Neural crest cell (in vitro differentiated cells): ENCODE data around the gene POLR2I. TPM values are rescaled to one million over a fixed set of nuclear protein-coding genes. Genes with fewer than 3 reads are reported as not detected.

Experiments used
- DNase-seq: peaks from one replicate; pipeline ENCODE4 v3.0.0; 2021; ENCODE audit warnings: low read depth, mixed read lengths, low spot score
- H3K27ac Mint-ChIP-seq: one replicate; pipeline ENCODE4 v1.8.0; 2021; ENCODE audit warnings: mild to moderate bottlenecking, mixed read lengths; ENCODE audit not compliant: unreplicated experiment
- H3K27me3 Mint-ChIP-seq: 2 replicates; pipeline ENCODE4 v1.8.0; 2021; ENCODE audit warnings: low read depth, mild to moderate bottlenecking, mixed read lengths
- H3K36me3 Mint-ChIP-seq: 2 replicates; pipeline ENCODE4 v1.8.0; 2021; ENCODE audit warnings: low read depth, mild to moderate bottlenecking, mixed read lengths
- H3K4me1 Mint-ChIP-seq: 2 replicates; pipeline ENCODE4 v1.8.0; 2021; ENCODE audit warnings: mixed read lengths
- H3K4me3 Mint-ChIP-seq: one replicate; pipeline ENCODE4 v1.8.0; 2021; ENCODE audit warnings: mild to moderate bottlenecking, mixed read lengths
- H3K9me3 Mint-ChIP-seq: 2 replicates; pipeline ENCODE4 v1.8.0; 2021; ENCODE audit warnings: mixed read lengths
- total RNA-seq: library from RNA; stranded (reverse); gene quantifications from 2 replicates; pipeline ENCODE4 v1.2.1, GENCODE V29; 2021
- TF ChIP-seq, protein P1 (sequence below): fragments of 200-600 bp; sonication (generic); conservative IDR thresholded peaks from 2 replicates; pipeline ENCODE4 v1.5.0; 2021; ENCODE audit warnings: antibody characterized with exemption, mild to moderate bottlenecking

The POLR2I gene
- total RNA-seq, 1 donor from 2014 or later, result 111 TPM

GRCh38 chr19:36121486-36122124, 6.9 kb upstream of the POLR2I start:
- H3K9me3 Mint-ChIP-seq, result no peaks in the 10 kb centered on the region
- TF ChIP-seq, protein P1, sequence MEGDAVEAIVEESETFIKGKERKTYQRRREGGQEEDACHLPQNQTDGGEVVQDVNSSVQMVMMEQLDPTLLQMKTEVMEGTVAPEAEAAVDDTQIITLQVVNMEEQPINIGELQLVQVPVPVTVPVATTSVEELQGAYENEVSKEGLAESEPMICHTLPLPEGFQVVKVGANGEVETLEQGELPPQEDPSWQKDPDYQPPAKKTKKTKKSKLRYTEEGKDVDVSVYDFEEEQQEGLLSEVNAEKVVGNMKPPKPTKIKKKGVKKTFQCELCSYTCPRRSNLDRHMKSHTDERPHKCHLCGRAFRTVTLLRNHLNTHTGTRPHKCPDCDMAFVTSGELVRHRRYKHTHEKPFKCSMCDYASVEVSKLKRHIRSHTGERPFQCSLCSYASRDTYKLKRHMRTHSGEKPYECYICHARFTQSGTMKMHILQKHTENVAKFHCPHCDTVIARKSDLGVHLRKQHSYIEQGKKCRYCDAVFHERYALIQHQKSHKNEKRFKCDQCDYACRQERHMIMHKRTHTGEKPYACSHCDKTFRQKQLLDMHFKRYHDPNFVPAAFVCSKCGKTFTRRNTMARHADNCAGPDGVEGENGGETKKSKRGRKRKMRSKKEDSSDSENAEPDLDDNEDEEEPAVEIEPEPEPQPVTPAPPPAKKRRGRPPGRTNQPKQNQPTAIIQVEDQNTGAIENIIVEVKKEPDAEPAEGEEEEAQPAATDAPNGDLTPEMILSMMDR, result no peak
- H3K4me1 Mint-ChIP-seq, result peaks cover 16% of the 10 kb centered on the region
- H3K27me3 Mint-ChIP-seq, result no peaks in the 10 kb centered on the region
- no peak for DNase-seq
- H3K27ac Mint-ChIP-seq, result no peak overlapping the region
- H3K4me3 Mint-ChIP-seq, result no peak overlapping the region
- peaks cover 6% of the 10 kb centered on the region for H3K36me3 Mint-ChIP-seq

DNA sequence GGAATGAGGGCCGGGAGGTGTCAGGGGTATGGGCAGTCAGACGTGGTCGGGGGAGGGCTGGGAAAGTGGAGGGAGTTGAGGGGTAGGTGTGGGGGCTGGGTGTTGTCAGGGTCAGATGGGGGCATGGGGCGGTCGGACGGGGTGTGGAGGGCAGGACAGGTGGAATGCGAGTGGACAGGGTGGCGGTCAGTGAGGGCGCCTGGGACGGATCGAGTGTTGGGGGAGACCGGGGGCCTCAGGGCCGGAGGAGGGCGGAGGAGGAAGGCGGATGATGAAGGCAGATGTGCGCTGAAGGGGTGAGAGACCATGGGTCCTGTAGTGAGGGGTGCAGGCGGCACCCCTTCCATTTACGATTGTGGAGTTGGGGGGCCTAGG, 6.3 kb upstream of the POLR2I start:
- H3K27ac Mint-ChIP-seq, result no peak overlapping the region
- no peaks in the 10 kb centered on the region for H3K27me3 Mint-ChIP-seq
- H3K36me3 Mint-ChIP-seq, result peaks cover 9% of the 10 kb centered on the region
- TF ChIP-seq, protein P1, result no peak
- H3K9me3 Mint-ChIP-seq, result no peaks in the 10 kb centered on the region
- no peak for DNase-seq
- H3K4me3 Mint-ChIP-seq, result no peak overlapping the region
- peaks cover 20% of the 10 kb centered on the region for H3K4me1 Mint-ChIP-seq

GRCh38 chr19:36120092-36120983, 5.7 kb upstream of the POLR2I start:
- TF ChIP-seq, protein P1, result no peak
- Mint-ChIP-seq H3K4me1 (peaks cover 22% of the 10 kb centered on the region), H3K27me3 (no peaks in the 10 kb centered on the region), H3K4me3 (peak overlapping the region; percentile 73), H3K27ac (peak overlapping the region; percentile 14), H3K9me3 (no peaks in the 10 kb centered on the region), H3K36me3 (peaks cover 6% of the 10 kb centered on the region)
- no peak for DNase-seq

- no peak for DNase-seq
- Mint-ChIP-seq H3K27me3 (peaks cover 5% of the 10 kb centered on the region), H3K4me1 (peaks cover 44% of the 10 kb centered on the region), H3K36me3 (peaks cover 13% of the 10 kb centered on the region), H3K9me3 (no peaks in the 10 kb centered on the region), H3K27ac (no peak overlapping the region), H3K4me3 (peak overlapping the region; percentile 93)
- TF ChIP-seq, protein P1, result no peak
Measured at GRCh38 chr19:36116344-36116637, 1.6 kb upstream of the POLR2I start.

GRCh38 chr19:36115453-36116343, 1.0 kb upstream of the POLR2I start, which contains the start of gene TBCB:
TSS of gene TBCB (plus strand) at chr19:36115468. CDS start at chr19:36115561, 93 bp downstream.
- peaks cover 5% of the 10 kb centered on the region for H3K27me3 Mint-ChIP-seq
- DNase-seq, result no peak
- peaks cover 13% of the 10 kb centered on the region for H3K36me3 Mint-ChIP-seq
- H3K4me3 Mint-ChIP-seq, result peak within 1 kb of the TSS; percentile 93
- TF ChIP-seq, protein P1, result no peak
- H3K27ac Mint-ChIP-seq, result peak within 1 kb of the TSS; percentile 95
- no peaks in the 10 kb centered on the region for H3K9me3 Mint-ChIP-seq
- peaks cover 44% of the 10 kb centered on the region for H3K4me1 Mint-ChIP-seq
